ENCODE results near the gene DNAH11. TPM values are rescaled to one million over a fixed set of nuclear protein-coding genes. Genes with fewer than 3 reads are reported as not detected.
"Not testable (repeated sequence)": the region's sequence is repeated elsewhere in the genome, so short reads cannot be mapped to it uniquely, and the experiment has no call there.

Gene DNAH11
- total RNA-seq, 1 donor from 2014 or later = 11.1 TPM

GRCh38 chr7:21883069-21883468 lies 340.2 kb downstream of the DNAH11 start:
- DNase-seq (ENCODE audit: low spot score) = no peak

- not testable (repeated sequence) for DNase-seq (ENCODE audit: low spot score)
These were observed 340.7 kb downstream of the DNAH11 start for GRCh38 chr7:21883501-21883900.

- no peak for DNase-seq (ENCODE audit: low spot score)
These were observed 341.7 kb downstream of the DNAH11 start for GRCh38 chr7:21884496-21884895.

- no peak for DNase-seq (ENCODE audit: low spot score)
These were observed 343.6 kb downstream of the DNAH11 start for GRCh38 chr7:21886396-21886795.

- DNase-seq (ENCODE audit: low spot score) = no peak
These were observed 344.5 kb downstream of the DNAH11 start for GRCh38 chr7:21887353-21887752.

GRCh38 chr7:21887779-21888178 lies 344.9 kb downstream of the DNAH11 start:
- DNase-seq (ENCODE audit: low spot score) = no peak

- DNase-seq (ENCODE audit: low spot score) = no peak
These were observed 348.5 kb downstream of the DNAH11 start for GRCh38 chr7:21891291-21891690.

GRCh38 chr7:21893401-21893800 lies 350.6 kb downstream of the DNAH11 start:
- no peak for DNase-seq (ENCODE audit: low spot score)

- DNase-seq (ENCODE audit: low spot score) = no peak
These were observed 355.6 kb downstream of the DNAH11 start for GRCh38 chr7:21898265-21898930.

- no peak for DNase-seq (ENCODE audit: low spot score)
These were observed 359.4 kb downstream of the DNAH11 start for GRCh38 chr7:21902240-21902639.

GRCh38 chr7:21903020-21903786 lies 360.4 kb downstream of the DNAH11 start:
- DNase-seq (ENCODE audit: low spot score) = no peak

- no peak for DNase-seq (ENCODE audit: low spot score)
These were observed 365.9 kb downstream of the DNAH11 start for GRCh38 chr7:21908746-21909145.

GRCh38 chr7:21910253-21910652 lies 367.4 kb downstream of the DNAH11 start:
- no peak for DNase-seq (ENCODE audit: low spot score)

- peak; percentile 64 for DNase-seq (ENCODE audit: low spot score)
These were observed 368.6 kb downstream of the DNAH11 start for GRCh38 chr7:21911341-21911875.

GRCh38 chr7:21912305-21912704 lies 369.5 kb downstream of the DNAH11 start:
- DNase-seq (ENCODE audit: low spot score) = peak; percentile 61

GRCh38 chr7:21912931-21913780 lies 370.3 kb downstream of the DNAH11 start:
- no peak for DNase-seq (ENCODE audit: low spot score)

GRCh38 chr7:21914671-21915070 lies 371.8 kb downstream of the DNAH11 start:
- no peak for DNase-seq (ENCODE audit: low spot score)

GRCh38 chr7:21915140-21915539 lies 372.3 kb downstream of the DNAH11 start:
- DNase-seq (ENCODE audit: low spot score) = no peak

- DNase-seq (ENCODE audit: low spot score) = no peak
These were observed 373.3 kb downstream of the DNAH11 start for GRCh38 chr7:21916176-21916575.

GRCh38 chr7:21916629-21917028 lies 373.8 kb downstream of the DNAH11 start:
- DNase-seq (ENCODE audit: low spot score) = no peak

- DNase-seq (ENCODE audit: low spot score) = no peak
These were observed 375.4 kb downstream of the DNAH11 start for GRCh38 chr7:21918216-21918615.

- DNase-seq (ENCODE audit: low spot score) = no peak
These were observed 378.1 kb downstream of the DNAH11 start for GRCh38 chr7:21920936-21921335.
